ENCODE data around the gene CORO2B. TPM values are rescaled to one million over a fixed set of nuclear protein-coding genes. Genes with fewer than 3 reads are reported as not detected.
A peak's percentile ranks its signal among the peaks of the same experiment; 100 is the strongest.

The CORO2B gene
- total and polyA plus RNA-seq, 4 donors, result 1.8 to 9.2 (median 5.0) TPM

DNA sequence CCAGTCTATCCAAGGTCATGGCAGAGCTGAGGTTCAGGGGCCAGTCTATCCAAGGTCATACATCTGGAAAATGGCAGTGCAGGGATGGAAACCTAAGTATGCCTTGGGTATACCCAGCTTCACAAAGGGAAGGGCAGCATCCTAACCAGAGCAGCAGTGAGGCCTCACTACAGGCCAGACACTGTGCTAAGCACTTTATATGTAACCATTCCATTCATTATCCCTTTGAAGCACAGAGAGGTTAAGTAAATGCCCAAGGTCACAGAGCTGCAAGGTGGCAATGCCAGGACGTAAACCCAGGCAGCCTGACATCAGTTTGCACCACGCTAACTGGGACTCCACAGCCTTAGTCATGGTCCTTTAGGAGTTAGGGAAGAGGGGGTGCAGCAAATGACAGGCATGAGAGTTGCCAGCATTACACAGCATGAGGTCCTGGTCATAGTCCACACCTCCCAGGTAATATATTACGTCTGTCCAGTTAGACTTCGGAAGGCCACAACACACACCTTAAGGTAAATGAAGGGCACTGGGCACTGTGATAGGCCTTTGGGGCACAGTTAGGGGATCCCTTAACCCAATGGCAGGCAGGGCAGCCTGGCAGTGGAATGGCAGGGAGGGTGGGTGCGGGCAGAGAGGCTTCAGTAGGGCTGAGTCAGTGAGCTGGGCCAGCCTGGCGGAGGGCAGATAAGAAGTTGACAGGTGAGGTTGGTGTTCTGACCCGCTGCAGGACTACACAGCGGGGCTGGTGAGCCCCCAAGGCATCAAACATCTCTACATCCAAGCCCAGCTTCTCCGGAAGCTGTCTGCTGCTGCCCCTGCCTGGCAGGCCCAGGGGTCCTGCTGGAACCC is 21.1 kb upstream of the CORO2B start:
- Histone ChIP-seq H3K4me3 (ENCODE audit: low read length in 2 of 2) (no peak overlapping the region), H3K27me3 (ENCODE audit: control insufficient read depth in 1 of 2, insufficient read depth in 2 of 2, low read length in 1 of 2) (no peaks in the 10 kb centered on the region), H3K9me3 (ENCODE audit: control insufficient read depth, low read length) (no peaks in the 10 kb centered on the region), H3K36me3 (ENCODE audit: control insufficient read depth in 1 of 2, insufficient read depth in 2 of 2, low read length in 1 of 2) (no peaks in the 10 kb centered on the region), H3K27ac (ENCODE audit: low read depth in 1 of 2, low read length in 2 of 2) (no peak overlapping the region), H3K4me1 (ENCODE audit: control insufficient read depth in 1 of 2, insufficient read depth in 2 of 2, low read length in 2 of 2) (no peaks in the 10 kb centered on the region)
- DNase-seq (no peak), ATAC-seq (ENCODE audit: low FRiP score) (no peak)
- WGBS, 2 donors, result 92 to 94% methylated on average over 9 of the region's 9 CpGs
- intact Hi-C loops (cut with DNase I), result loop anchor here in 1 of 2 donors (2.0 to 5.0 kb wide), 3 partner anchors 117 to 370 kb away; no protein-coding TSS in a partner anchor

DNA sequence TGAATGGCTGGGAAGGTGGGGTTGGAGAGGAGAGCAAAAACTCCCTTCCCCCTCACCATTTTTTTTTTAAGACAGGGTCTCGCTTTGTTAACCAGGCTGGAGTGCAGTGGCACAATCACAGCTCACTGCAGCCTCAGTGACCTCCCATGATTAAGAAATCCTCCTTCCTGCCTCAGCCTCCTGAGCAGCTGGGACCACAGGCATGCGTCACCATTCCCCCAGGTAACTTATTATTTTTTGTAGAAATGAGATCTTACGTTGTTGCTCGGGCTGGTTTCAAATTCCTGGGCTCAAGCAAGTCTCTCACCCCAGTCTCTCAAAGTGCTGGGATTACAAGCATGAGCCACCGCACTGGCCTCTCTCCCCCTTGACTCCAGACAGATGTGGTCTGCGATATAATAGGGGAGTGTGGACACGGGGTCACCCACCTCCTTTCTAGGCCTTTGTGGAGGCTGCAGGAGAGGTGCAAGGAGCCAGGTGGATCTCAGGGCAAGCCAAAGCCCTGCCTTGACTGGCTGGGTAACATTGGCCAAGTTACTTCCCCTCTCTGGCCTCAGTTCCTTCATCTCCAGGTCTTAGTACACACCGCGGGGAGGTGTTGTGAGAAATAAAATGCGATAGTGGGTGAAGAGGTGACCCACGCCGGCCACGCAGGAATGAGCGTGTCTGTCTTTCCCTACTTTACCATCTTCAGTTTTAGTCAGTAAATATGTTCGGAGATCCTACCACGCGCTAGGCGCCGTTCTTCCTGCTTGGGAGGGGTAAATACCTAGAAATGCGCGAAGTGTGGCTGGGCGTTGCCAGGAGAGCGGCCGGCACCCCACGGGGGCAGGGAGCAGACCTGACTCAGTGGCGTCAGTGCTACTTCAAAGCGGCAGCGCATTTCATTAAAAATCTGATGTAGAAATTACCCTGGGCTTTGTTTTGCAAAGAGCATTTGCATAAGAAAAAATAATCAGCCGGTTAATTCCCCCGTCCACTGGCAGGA is 20.2 kb upstream of the CORO2B start:
- H3K27ac ChIP-seq (ENCODE audit: low read depth in 1 of 2, low read length in 2 of 2), result no peak overlapping the region
- H3K4me3 ChIP-seq (ENCODE audit: low read length in 2 of 2), result no peak overlapping the region
- no peaks in the 10 kb centered on the region for H3K27me3 ChIP-seq (ENCODE audit: control insufficient read depth in 1 of 2, insufficient read depth in 2 of 2, low read length in 1 of 2)
- intact Hi-C loops (cut with DNase I), result loop anchor here in 1 of 2 donors (2.0 to 5.0 kb wide), 3 partner anchors 116 to 369 kb away; no protein-coding TSS in a partner anchor
- no peaks in the 10 kb centered on the region for H3K36me3 ChIP-seq (ENCODE audit: control insufficient read depth in 1 of 2, insufficient read depth in 2 of 2, low read length in 1 of 2)
- peak in 1 of 2 donors; percentile 76 for DNase-seq
- ATAC-seq (ENCODE audit: low FRiP score), result no peak
- H3K4me1 ChIP-seq (ENCODE audit: control insufficient read depth in 1 of 2, insufficient read depth in 2 of 2, low read length in 2 of 2), result no peaks in the 10 kb centered on the region
- H3K9me3 ChIP-seq (ENCODE audit: control insufficient read depth, low read length), result no peaks in the 10 kb centered on the region
- WGBS, 2 donors, result 50 to 51% methylated on average over 30 of the region's 30 CpGs

DNA sequence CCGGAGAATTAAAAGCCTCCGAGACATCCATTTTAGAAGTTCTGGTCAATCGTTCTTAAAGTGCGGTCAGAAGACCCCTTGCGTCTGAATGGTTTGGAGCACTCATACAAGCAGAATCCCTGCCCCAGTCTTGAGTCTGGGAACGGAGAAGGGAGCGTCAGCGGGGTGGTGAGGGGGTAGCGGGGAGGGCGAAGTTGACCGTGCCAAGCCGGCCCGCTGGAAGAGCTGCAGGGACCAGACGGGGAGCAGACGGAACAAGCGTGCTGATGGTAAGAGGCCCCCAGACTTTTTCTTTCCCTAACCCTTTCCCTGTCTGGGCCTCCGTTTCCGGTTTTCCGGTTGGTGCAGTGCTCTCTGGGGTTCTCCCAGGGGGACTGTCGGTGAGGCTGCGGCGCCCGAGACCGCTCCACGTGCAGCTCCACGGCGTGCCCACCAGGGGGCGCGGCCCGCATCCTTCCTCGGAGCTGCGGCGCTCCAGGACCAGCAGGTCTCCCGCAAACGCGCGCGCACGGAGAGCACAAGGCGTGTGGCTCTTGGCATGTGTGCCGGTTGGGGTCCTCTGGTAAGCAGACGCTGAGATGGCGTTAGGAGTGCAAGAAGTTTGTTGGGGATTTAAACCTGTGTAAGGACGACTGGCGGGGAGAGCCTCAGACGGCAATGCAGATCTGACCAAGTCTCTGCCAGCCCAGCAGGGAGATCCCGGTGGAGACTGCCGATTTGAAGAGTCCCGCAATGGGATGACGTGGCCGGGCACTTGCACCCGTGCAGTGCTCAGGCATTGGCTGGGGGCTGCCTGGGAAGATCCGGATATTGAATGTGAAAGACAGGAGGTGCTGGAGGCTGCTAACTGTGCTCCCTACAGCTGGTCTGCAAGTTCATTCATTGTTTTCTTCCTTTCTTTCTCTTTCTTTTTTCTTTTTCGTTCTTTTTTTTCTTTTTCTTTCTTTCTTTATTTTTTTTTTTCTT is 19.2 kb upstream of the CORO2B start:
- no peaks in the 10 kb centered on the region for H3K27me3 ChIP-seq (ENCODE audit: control insufficient read depth in 1 of 2, insufficient read depth in 2 of 2, low read length in 1 of 2)
- H3K9me3 ChIP-seq (ENCODE audit: control insufficient read depth, low read length), result no peaks in the 10 kb centered on the region
- ATAC-seq (ENCODE audit: low FRiP score), result peak; percentile 95
- intact Hi-C loops (cut with DNase I), result loop anchor here in 1 of 2 donors (2.0 to 5.0 kb wide), 3 partner anchors 115 to 368 kb away; no protein-coding TSS in a partner anchor
- peak; percentile 83 to 95 for DNase-seq
- no peaks in the 10 kb centered on the region for H3K36me3 ChIP-seq (ENCODE audit: control insufficient read depth in 1 of 2, insufficient read depth in 2 of 2, low read length in 1 of 2)
- H3K4me3 ChIP-seq (ENCODE audit: low read length in 2 of 2), result peak overlapping the region; percentile 15 to 27
- H3K27ac ChIP-seq (ENCODE audit: low read depth in 1 of 2, low read length in 2 of 2), result no peak overlapping the region
- WGBS, 2 donors, result 0 to 1% methylated on average over 52 to 54 of the region's 54 CpGs
- no peaks in the 10 kb centered on the region for H3K4me1 ChIP-seq (ENCODE audit: control insufficient read depth in 1 of 2, insufficient read depth in 2 of 2, low read length in 2 of 2)

DNA sequence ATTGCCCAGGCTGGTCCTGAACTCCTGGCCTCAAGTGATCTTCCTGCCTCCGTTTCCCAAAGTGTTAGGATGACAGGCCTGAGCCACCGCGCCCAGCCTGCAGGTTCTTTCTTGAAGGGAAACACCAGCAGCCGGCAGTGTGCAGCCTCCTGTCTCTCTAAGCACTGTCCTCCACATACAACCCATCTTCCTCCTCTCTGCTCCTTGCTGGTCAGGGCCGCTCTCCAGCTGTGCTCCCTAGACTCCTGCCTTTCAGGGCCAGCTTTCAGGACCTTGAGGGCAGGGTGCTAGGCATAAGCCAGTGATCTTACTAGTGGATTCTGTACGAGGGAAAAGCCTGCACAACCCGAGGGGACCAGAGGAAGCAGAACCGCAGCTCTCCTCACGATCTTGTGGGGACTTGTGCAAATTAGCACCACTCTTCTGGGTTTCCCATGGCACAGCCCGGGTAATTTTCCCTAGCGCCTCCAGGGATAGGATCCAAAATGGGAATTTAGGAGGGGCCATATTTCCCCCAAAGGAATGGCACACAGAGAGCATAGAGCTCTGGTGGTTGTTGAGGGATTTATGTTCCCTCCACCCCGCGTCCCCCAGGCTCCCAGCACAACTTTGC is 18.2 kb upstream of the CORO2B start:
- ATAC-seq (ENCODE audit: low FRiP score) (no peak), DNase-seq (peak in 1 of 2 donors; percentile 64)
- Histone ChIP-seq H3K27me3 (ENCODE audit: control insufficient read depth in 1 of 2, insufficient read depth in 2 of 2, low read length in 1 of 2) (no peaks in the 10 kb centered on the region), H3K4me1 (ENCODE audit: control insufficient read depth in 1 of 2, insufficient read depth in 2 of 2, low read length in 2 of 2) (no peaks in the 10 kb centered on the region), H3K27ac (ENCODE audit: low read depth in 1 of 2, low read length in 2 of 2) (no peak overlapping the region), H3K36me3 (ENCODE audit: control insufficient read depth in 1 of 2, insufficient read depth in 2 of 2, low read length in 1 of 2) (no peaks in the 10 kb centered on the region), H3K4me3 (ENCODE audit: low read length in 2 of 2) (no peak overlapping the region), H3K9me3 (ENCODE audit: control insufficient read depth, low read length) (no peaks in the 10 kb centered on the region)
- intact Hi-C loops (cut with DNase I), result no loop called here
- WGBS, 2 donors, result 85 to 87% methylated on average over 13 of the region's 13 CpGs

DNA sequence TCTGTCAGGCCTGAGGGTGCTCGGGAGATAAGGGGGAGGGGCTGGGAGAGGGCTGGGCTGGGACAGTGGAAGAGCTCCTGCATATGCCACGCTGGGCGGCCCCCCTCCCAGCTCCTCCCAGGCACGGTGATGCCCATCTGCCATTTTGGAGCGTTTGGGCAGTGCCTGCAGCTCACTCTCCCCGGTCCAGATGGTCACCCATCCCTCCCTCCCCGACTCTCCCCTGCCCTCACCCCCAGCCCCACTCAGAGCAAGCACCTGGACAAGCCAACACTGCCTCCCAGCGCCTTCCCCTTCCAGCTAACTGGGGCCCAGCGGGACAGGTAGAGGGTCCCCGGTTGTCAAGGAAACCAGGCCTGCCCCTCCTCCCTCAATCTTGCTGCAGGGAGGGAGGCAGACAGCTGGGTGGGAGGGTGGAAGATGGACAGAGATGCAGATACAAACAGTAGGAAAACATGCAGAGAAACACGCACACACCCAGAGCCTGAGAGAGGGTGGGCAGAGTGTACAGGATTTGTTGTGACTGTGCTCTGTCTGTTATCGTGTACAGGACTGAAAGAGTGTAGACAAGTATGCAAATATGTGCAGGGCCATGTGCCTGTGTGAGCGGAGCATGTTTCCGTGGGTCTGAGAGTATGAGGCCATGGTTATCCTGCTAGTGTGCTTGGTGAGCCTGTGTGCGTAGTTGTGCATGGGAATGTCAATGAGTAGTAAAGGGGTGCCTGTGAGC is 17.5 kb upstream of the CORO2B start:
- intact Hi-C loops (cut with DNase I), result no loop called here
- Histone ChIP-seq H3K27ac (ENCODE audit: low read depth in 1 of 2, low read length in 2 of 2) (no peak overlapping the region), H3K4me1 (ENCODE audit: control insufficient read depth in 1 of 2, insufficient read depth in 2 of 2, low read length in 2 of 2) (no peaks in the 10 kb centered on the region), H3K27me3 (ENCODE audit: control insufficient read depth in 1 of 2, insufficient read depth in 2 of 2, low read length in 1 of 2) (no peaks in the 10 kb centered on the region), H3K36me3 (ENCODE audit: control insufficient read depth in 1 of 2, insufficient read depth in 2 of 2, low read length in 1 of 2) (no peaks in the 10 kb centered on the region), H3K4me3 (ENCODE audit: low read length in 2 of 2) (no peak overlapping the region), H3K9me3 (ENCODE audit: control insufficient read depth, low read length) (no peaks in the 10 kb centered on the region)
- DNase-seq (peak in 1 of 2 donors; percentile 53), ATAC-seq (ENCODE audit: low FRiP score) (no peak)
- 82 to 86% methylated on average over 15 of the region's 15 CpGs for WGBS, 2 donors

DNA sequence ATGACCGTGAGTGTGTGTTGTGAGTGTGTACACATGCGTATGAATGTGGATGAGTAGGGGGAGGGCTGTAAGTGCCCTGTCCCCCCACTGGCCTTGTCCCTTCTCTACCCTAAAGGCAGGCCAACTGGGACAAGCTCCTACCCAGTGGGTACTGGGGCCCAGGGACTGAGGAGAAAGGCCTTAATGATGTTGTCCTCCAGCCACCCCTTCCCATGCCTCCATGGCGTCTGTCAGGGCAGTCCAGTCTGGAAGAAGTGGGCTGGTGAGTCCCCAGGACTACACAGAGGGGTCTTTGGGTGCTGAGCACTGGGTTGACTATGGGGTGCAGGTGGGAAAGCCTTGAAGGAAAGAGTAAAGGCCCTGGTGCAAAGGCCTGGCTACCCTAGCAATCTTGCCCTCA is 16.9 kb upstream of the CORO2B start:
- intact Hi-C loops (cut with DNase I), result no loop called here
- Histone ChIP-seq H3K9me3 (ENCODE audit: control insufficient read depth, low read length) (no peaks in the 10 kb centered on the region), H3K4me1 (ENCODE audit: control insufficient read depth in 1 of 2, insufficient read depth in 2 of 2, low read length in 2 of 2) (no peaks in the 10 kb centered on the region), H3K27ac (ENCODE audit: low read depth in 1 of 2, low read length in 2 of 2) (no peak overlapping the region), H3K4me3 (ENCODE audit: low read length in 2 of 2) (no peak overlapping the region), H3K36me3 (ENCODE audit: control insufficient read depth in 1 of 2, insufficient read depth in 2 of 2, low read length in 1 of 2) (no peaks in the 10 kb centered on the region), H3K27me3 (ENCODE audit: control insufficient read depth in 1 of 2, insufficient read depth in 2 of 2, low read length in 1 of 2) (no peaks in the 10 kb centered on the region)
- ATAC-seq (ENCODE audit: low FRiP score), result no peak
- DNase-seq, result peak in 1 of 2 donors; percentile 40
- WGBS, 2 donors, result 61 to 81% methylated on average over 3 of the region's 3 CpGs

DNA sequence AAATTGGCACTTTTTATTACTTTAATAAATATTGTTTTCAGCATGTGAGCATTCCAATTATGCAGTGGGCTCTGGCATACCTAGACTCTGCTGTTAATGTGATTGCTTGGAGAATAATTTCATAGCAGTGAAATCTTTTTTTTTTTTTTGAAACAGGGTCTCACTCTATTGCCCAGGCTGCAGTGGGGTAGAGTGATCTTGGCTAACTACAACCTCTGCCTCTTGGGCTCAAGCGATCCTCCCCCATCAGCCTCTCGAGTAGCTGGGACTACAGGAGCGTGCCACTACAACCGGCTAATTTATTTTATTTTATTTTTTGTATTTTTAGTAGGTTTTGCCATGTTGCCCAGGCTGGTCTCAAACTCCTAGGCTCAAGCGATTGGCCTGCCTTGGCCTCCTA is 14.6 kb upstream of the CORO2B start:
- DNase-seq (peak in 1 of 2 donors; percentile 22), ATAC-seq (ENCODE audit: low FRiP score) (no peak)
- intact Hi-C loops (cut with DNase I), result no loop called here
- Histone ChIP-seq H3K36me3 (ENCODE audit: control insufficient read depth in 1 of 2, insufficient read depth in 2 of 2, low read length in 1 of 2) (no peaks in the 10 kb centered on the region), H3K4me1 (ENCODE audit: control insufficient read depth in 1 of 2, insufficient read depth in 2 of 2, low read length in 2 of 2) (no peaks in the 10 kb centered on the region), H3K4me3 (ENCODE audit: low read length in 2 of 2) (no peak overlapping the region), H3K9me3 (ENCODE audit: control insufficient read depth, low read length) (no peaks in the 10 kb centered on the region), H3K27me3 (ENCODE audit: control insufficient read depth in 1 of 2, insufficient read depth in 2 of 2, low read length in 1 of 2) (no peaks in the 10 kb centered on the region), H3K27ac (ENCODE audit: low read depth in 1 of 2, low read length in 2 of 2) (no peak overlapping the region)
- WGBS, 2 donors, result 95 to 96% methylated on average over 5 of the region's 5 CpGs
